Activated effector memory CD4-positive, alpha-beta T cell treated with Interleukin-2 at 50 U/mL for 16 hours (primary cell): ENCODE results near the gene UBE2L3.
"Not testable (repeated sequence)": the region's sequence is repeated elsewhere in the genome, so short reads cannot be mapped to it uniquely, and the experiment has no call there.

Source experiments
- DNase-seq: peaks from one replicate; pipeline ENCODE4 v3.0.0-alpha.2; 2020

The UBE2L3 gene

DNA sequence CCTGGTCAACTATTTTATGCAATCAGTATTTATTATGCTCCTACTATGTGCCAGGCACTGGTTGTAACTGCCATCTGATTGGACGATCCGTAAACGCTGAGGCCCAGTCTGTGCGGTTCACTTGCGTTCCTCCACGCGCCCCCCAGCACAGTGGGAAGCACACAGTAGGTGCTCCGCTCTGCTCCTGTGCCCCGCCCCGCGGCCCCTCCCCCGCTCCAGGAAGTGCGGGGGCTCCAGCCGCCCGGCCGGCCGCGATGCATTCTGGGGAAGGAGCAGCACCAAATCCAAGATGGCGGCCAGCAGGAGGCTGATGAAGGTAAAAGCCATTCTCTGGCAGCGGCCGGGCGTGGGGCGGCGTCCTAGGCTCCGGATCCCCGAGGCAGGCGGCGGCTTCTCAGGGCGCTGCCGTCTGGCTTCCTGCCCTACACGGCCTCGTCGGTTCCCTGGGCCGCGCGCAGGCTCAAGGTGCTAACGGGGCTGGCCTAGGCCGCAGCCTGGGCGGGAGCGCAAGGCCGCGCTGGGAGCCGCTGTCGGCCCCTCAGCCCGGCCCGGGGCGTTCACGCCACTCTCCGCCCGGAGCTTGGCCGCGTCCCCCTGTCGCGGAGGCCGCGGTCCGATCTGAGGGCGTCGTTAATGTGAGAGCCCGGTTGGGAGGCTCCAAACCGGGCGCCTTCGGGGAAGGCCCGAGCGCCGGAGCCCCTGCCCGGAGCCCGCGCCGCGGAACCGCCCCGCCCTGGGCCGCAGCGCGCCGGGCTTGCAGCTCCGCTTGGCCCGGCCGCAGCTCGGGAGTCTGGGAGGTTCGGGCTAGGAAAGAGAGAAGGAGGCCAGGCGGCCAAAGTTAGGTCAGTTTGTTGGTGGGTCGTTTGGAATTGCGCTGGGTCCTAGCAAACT is at the start of gene UBE2L3:
TSS of gene UBE2L3 (plus strand) at position 259 of the 891 bp plus-strand sequence. CDS start at position 290, 31 bp downstream.
- DNase-seq = peak; percentile 78

DNA sequence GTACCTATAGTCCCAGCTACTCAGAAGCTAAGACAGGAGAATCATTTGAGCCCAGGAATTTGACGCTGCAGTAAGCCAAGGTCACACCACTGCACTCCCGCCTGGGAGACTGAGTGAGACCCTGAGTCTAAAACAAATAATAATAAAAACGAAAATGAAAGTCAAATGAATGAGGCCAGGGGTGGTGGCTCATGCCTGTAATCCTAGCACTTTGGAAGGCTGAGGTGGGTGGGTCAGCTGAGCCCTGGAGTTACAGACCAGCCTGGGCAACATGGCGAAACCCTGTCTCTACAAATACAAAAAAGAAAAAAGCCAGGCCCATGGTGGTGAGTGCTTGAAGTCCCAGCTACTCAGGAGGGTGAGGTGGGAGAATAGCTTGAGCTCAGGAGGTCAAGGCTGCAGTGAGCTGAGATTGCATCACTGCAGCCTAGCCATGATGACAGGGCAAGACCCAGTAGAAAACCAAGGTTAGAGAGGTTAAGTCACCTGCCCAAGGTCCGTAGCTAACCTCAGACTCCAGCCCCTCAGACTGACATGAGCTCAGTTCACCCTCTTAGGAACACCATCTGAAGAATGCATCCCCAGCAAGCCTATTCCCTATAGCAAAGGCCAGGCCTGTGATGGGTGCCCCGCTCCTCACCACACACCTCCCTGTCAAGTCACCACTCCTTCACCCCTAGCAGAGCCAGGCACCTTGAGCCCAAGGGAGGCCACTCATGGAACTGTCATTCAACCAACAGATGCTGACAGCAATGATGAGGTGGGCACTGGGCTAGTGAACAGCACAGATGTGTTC is 40.6 kb upstream of the UBE2L3 start:
- not testable (repeated sequence) for DNase-seq

DNA sequence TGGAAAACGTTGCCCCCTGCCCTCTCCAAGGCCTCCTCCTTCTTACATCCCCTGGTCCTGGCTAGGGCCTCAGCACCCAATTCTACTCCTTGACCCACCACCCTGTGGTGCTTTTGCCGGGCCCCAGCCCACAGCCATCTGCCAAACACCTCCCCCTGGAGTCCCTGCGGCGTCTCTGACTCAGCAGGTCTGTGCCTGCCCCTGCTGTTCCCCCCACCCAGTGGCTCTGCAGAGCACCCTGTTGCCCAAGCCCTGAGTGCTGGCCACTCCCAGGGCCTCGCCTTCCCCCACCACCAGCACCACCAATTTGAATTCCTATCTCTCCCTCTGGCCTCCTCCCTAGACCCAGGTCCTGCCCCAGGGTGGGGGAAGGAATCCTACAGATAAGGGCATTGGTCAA is 36.0 kb upstream of the UBE2L3 start:
- not testable (repeated sequence) for DNase-seq

DNA sequence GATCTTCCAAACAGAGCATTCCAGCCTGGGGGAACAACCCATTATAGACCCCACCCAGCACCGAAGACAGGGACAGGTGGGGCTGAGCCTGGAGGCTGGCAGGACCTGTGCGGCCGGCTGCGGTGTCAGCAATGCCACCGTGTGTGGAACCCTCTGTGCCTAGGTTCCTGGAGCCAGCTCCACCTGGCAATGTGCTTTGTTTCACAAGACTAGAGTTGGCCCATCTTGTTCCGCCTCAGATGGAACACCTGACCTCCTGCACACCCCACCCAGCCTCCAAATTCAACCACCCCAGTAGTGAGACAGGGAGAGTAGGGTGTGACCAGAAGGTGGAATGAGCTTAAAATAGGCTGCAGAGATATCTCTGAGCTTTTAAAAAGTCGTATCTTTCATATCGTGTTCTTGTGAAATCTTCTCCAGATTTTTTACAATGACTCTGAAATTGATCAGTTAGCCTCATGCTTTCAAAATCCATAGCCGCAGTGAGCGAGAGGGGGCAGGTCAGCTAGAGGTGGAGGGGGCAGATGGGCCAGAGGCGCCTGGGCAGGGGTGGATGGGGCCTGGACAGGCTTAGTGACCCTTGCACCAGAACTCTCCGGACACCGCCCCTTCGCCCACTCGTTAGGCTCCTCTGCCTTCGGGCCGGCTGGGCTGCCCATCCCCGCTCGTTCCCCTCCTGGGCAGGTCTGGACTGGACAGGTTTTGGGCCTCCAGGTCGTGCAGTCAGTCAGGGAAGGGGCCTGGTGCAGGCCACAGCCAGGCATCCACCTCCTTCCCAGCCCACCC is 34.5 kb upstream of the UBE2L3 start:
- not testable (repeated sequence) for DNase-seq

DNA sequence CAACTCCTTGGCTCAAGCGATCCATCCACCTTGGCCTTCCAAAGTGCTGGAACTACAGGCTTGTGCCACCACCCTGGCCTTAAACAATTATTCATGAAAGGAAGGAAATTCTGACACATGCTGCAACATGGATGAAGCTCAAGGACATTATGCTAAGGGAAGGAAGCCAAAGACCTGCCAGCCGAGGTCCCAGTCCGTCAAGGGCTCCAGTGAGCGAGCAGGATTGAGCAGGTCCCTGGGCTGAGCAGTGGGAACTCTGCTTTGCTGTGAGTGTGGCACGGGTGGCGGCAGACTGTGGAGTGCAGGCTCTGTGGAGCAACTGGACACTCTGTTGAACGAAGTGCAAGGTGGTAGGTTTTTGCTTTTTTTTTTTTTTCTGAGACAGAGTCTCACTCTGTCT is 27.7 kb upstream of the UBE2L3 start:
- not testable (repeated sequence) for DNase-seq

DNA sequence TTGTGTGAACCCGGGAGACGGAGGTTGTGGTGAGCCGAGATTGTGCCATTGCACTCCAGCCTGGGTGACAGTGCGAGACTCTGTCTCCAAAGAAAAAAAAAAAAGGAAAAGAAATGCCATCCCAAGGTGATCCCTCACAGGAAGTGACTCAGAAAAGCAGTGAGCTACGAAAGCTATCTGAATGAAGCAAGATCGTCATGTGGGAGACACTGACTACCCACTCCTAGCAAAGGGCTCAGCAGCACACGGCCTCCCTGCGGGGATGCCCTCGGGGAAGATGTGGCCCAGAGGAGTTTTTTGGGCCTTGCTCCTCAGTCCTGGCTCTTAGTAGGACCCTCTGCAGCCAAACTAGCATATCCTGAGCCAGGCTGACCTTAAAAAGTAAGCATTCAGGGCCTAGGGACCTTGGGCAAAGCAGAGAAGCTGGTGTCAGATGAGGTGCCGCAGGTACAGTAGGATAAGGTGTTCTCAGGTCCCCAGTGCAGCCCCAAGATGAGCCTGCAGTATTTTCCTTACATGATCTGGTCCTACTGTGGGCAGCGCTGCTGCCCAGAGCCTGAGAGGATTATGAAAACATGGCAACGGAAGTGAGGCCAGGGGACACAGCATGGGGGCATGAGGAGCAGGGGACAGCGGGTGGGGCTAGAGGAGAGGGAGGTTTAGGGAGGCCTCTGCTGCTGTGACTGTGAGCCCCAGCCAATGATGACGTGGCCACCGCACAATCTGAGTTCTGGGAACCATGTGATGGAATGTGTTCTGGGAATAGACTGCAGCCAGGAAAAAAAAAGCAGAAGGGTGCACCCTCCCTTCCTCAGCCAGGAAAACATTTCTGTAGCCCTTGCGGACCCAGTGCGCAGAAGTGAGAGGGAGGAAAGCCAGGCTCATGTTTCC is 22.8 kb upstream of the UBE2L3 start:
- not testable (repeated sequence) for DNase-seq

DNA sequence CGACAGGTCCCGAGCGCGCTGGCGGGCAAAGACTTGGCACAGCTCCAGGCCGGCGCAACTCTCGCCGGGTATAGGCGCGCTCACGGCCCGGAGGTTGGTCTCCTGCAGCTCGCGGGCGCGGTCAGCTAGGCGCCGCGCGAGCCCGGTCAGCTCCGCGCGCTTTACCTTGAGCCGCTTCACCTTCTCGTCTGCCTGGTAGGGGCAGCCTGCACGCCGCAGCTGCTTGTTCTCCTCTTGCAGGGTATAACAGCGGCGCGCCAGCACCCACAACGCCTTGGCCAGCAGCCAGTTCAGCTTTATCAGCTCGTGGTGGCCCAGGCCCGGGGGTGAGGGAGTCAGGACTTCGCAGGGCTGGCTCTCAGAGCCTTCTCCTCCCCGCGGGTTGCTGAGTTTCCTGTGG is 18.0 kb upstream of the UBE2L3 start:
- DNase-seq = not testable (repeated sequence)

DNA sequence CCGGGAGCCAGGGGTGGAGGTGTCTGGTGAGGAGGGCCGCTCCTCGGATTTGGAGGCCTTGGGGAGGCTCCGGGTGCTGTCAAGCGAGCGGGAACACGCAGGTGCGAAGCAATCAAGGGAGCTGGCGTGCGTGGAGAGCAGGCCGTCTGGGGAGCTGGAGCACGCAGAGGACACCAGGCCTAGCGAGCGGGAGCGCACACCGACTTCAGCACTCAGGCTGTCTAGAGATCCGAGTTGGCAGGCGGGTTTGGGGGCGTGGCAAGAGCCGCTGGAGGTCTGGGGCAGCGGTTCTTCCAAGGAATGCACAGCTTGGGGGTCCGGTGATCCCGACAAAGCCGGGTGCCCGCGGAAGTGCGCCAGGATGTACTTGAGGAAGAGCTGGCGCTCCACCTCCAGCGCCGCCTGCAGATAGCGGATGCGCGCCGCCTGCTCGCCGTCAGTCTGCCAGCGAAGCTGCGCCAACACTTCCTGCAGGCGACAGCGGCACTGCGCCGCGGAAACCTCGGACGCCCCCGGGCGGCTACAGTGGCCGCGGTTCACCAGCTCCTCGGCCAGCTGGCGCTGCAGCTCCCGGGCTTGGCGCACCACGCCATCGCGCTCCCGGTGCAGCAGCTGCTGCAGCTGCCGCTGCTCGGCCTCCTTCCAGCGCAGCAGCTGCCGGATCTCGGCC is 17.4 kb upstream of the UBE2L3 start:
- not testable (repeated sequence) for DNase-seq

DNA sequence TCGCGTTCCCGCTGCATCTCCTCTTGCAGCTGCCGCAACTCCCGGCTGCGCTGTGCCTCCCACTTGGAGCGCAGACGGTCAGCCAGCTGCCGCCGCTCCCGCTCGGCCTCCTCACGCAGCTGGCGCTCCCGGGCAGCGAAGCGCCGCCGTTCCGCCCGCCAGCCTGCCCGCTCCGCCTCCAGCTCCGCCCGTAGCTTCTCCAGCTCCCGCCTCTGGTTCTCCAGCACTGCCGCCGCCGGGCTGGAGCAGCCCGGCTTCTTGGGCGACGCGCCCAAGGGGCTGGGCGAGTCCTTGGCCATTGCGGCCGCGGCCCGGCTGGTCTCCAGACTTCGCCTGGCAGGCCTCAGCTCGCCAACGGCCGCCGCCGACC is 16.9 kb upstream of the UBE2L3 start:
- DNase-seq = not testable (repeated sequence)

DNA sequence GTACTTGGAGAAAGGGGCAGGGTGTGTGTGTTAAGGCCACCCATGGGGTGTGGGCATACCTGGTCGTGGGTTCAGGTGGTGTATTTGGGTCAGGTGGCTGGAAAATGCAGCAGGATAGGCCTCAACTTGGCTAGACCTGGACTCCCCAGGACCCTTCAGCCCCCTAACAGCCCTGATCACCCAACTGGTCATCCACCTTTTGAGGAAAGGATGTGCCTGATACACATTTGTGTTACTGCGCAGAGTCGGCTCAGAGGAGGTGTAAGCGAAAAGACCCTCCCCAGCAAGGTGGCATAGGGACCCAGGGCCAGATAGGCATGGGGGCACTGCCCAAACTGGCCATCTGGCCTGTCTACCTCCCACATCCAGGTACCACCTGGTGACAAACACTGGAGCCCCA is 16.2 kb upstream of the UBE2L3 start, which contains the start of gene RIMBP3C:
TSS of gene RIMBP3C (minus strand) at position 101 of the 400 bp plus-strand sequence. CDS start 485 bp downstream, outside the sequence.
- DNase-seq = not testable (repeated sequence)

DNA sequence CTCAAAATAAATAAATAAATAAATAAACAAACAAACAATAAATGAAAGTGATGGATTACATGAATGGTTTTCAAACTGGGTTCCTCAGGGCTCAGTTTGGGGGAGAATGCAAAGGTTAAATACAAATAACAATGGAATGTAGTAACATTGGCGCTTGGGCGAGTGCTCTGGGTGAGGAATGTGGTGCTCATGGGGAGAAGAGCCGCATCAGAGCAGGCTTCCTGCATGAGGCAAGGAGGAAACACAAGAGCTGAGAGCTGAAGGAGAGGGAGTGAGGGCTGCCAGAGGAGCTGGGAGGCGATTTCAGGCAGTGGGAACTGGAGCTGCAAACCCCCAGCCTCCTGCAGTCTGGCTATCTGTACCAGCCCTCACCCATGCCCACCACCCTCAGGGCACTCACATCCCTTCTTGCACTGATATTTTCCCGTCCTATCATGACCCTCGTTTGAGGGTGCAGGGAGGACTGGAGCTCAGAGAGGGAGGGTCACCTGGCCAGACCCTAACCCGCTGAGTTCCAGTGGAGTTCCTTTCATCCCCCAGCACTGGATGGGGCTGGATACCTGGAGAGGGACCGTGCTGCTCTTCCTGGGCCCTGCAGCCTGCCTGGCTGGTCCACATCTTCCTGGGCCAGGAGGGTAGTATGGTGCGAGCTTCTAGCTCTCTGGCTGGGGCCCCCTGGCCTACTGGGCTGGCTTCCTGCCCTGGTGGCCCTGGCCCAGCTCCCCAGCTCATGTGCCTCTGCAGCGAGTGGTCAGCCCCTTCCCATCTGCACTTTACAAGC is 8.0 kb upstream of the UBE2L3 start:
- DNase-seq = not testable (repeated sequence)

DNA sequence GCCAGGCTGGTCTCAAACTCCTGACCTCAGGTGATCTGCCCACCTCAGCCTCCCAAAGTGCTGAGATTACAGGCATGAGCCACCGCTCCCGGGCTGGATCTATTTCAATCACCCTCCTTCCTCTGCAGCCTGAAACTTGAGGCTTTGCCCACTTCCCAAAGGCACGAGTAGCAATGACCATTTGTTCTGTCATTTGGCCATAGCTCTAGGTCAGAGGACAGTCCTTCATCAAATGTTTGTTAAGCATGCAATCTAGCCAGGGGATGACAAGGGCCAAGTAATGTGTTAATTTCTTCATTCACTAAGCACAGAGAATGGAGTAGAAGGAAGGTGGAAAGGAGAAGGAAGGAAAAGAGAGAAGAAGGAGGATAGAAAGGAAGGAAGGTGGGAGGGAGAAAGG is 6.9 kb upstream of the UBE2L3 start:
- not testable (repeated sequence) for DNase-seq

DNA sequence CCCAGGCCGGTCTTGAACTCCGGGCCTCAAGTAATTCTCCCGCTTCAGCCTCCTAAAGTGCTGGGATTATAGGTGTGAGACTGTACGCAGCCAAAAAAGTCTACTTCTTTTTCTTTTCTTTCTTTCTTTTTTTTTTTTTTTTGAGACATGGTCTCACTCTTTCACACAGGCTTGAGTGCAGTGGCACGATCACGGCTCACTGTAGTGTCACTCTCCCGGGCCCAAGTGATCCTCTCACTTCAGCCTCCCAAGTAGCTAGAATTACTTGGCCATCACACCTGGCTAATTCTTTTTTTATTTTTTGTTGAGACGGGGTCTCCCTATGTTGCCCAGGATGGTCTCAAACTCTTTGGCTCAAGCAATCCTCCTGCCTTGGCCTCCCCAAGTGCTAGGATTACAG is 3.6 kb upstream of the UBE2L3 start:
- DNase-seq = no peak

DNA sequence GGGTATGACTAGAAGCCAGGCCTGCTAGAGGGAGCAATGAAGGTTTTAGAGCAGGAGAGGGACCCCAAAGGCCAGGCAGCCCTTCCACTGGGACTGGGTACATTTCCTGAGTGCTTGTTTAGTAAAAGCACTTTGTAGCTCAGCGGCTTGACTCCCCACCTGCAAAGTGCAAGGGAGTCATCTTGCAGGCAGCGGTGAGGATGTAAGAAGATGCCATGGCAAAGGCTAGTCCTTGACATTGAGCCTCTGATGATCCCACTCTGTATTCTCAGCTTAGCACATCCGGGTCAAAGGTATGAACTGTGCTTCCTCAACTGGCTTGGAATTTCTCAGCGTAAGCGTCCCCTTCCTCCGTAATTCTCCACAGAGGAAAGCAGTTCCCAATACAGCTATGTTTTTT is 3.1 kb upstream of the UBE2L3 start:
- no peak for DNase-seq

DNA sequence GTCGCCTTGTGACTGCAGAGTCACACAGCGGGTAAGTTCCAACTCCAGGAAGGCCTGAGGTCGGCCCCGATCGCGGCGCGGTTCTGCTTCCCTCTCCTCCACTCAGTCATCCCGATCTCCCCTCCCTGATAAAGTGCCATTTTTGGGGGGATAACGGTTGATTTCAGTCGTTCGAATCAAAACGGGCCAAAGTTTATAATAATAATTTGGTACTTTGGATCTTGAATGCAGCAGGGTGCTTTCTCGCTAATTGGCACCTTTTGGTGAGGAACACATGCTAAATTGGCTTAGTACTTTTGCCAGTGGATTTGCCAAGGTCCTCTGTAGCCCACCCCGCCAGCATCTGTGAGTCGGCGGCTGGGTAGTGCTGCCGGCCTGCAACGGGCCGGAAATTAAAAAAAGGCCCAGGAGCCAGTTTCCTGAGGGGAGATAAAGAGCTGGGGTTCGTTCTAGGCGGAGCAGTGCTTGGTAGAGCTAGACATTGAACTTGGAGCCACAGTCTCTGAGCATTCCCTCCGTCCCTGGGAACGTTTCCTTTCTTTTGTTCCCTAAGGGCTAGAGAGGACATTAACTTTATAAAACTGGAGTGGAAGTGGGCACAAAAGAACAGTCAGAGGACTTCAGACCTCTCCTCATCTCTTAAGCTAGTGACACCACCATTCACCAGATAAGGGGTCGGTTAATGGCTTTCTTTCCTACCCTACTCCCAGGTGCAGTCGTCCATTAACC is 997 bp downstream of the UBE2L3 start:
- no peak for DNase-seq

DNA sequence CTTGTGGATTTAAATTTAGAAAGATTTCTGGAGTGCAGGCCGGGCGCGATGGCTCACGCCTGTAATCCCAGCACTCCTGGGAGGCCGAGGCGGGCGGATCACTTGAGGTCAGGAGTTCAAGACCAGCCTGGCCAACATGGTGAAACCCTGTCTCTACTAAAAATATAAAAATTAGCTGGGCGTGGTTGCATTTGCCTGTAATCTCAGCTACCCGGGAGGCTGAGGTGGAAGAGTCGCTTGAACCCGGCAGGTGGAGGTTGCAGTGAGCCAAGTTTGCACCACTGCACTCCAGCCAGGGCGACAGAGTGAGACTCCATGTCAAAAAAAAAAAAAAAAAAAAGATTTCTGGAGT is 1.5 kb downstream of the UBE2L3 start:
- not testable (repeated sequence) for DNase-seq

DNA sequence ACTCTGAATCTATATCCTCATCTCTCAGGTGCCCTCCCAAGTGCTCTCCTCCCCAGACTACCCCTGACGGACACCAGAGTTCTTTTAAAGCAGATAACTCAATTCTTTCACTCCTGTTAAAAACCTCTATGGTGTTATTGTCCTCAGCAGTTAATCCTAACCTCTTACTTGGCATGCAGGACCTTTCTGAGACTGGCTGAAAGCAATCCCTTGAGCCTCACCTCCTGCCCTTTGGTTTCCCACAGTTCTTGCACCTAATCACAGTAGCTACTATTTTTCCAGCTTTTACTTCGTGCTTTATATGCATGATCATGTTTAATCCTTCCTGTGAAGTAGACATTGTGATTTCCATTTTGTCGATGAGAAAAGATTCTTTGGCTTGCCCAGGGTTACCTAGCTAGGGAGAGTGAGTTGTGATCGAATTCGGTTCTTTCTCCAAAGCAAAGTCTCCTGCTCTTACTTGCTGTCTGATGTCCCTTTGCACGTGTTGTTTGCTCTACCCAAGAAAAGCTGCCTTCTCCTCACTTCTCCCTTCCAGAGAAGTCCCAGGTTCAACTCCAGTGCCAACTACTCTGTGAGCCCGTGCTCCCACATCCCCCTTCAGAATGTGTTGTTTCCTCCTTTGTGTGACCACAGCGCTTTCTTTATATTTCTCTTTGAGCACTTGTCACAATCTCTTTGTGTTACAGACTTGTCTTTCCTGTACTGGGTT is 2.1 kb downstream of the UBE2L3 start:
- DNase-seq = no peak

DNA sequence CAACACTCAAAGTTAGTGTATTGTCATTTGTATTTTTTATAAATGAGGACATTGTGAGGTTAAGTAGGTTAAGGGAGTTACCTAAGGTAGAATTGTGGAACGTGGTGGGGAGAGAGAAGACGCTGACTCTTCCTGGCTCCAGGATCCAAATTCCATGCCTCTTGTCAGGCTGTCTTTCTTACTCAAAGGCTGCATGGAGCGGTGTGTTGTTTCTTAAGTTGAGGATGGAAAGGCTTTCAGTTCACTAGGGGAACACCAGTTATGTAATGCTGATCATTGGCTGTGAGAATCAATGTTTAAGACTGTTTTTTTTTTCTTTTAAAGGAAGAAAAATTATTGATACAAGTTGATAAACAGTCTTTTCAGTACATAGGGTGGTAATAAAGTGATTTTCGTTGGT is 2.9 kb downstream of the UBE2L3 start:
- DNase-seq = no peak

DNA sequence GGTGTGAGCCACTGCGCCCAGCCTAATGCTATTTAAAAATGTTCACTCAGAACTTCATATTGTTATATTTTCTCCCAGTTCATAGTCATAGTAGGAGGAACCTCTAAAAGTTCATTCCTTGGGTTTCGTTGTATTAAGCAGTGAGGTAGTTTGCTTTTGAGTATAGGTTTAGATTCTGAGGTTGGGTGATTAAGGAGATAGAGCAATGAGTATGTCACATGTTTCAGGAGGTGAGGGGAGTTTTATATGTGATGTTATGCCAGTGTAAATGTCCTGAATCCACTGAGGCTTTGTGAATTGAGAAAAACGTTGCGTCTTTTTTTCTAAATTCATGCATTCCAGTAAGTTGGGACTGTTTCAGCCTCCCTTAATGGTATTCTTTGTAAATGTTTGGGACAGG is 4.2 kb downstream of the UBE2L3 start:
- DNase-seq = no peak
